ENCODE results near the gene FAHD1. TPM values are rescaled to one million over a fixed set of nuclear protein-coding genes. Genes with fewer than 3 reads are reported as not detected.

Gene FAHD1
- total RNA-seq, 4 donors from 2014 or later: 47.4 to 84.7 (median 49.1) TPM

- no peak for TF ChIP-seq CTCF (IDR thresholded peaks at IDR 0.05)
- TF ChIP-seq POLR2AphosphoS5 (IDR thresholded peaks at IDR 0.05): no peak
- TF ChIP-seq EP300 (IDR thresholded peaks at IDR 0.05): no peak
- no peak for TF ChIP-seq POLR2A (IDR thresholded peaks at IDR 0.05)
- Histone ChIP-seq H3K27me3 (peaks cover 10% of the 10 kb centered on the region), H3K4me3 (no peak overlapping the region), H3K27ac (no peak overlapping the region), H3K4me1 (no peaks in the 10 kb centered on the region), H3K9me3 (no peaks in the 10 kb centered on the region), H3K36me3 (no peaks in the 10 kb centered on the region)
- no peak for DNase-seq (ENCODE audit: low spot score in 2 of 2)
- 59% methylated on average over 5 of the region's 5 CpGs for WGBS
Measured at GRCh38 chr16:1857433-1858097, 30.6 kb downstream of the FAHD1 start.

GRCh38 chr16:1858189-1858865, 31.3 kb downstream of the FAHD1 start:
- Histone ChIP-seq H3K4me3 (no peak overlapping the region), H3K4me1 (no peaks in the 10 kb centered on the region), H3K27me3 (peaks cover 10% of the 10 kb centered on the region), H3K27ac (no peak overlapping the region), H3K9me3 (no peaks in the 10 kb centered on the region), H3K36me3 (no peaks in the 10 kb centered on the region)
- 37% methylated on average over 8 of the region's 8 CpGs for WGBS
- no peak for DNase-seq (ENCODE audit: low spot score in 2 of 2)
- TF ChIP-seq POLR2A (IDR thresholded peaks at IDR 0.05): no peak
- no peak for TF ChIP-seq EP300 (IDR thresholded peaks at IDR 0.05)
- no peak for TF ChIP-seq CTCF (IDR thresholded peaks at IDR 0.05)
- no peak for TF ChIP-seq POLR2AphosphoS5 (IDR thresholded peaks at IDR 0.05)

GRCh38 chr16:1859650-1860049, 32.6 kb downstream of the FAHD1 start:
- Histone ChIP-seq H3K9me3 (no peaks in the 10 kb centered on the region), H3K27ac (no peak overlapping the region), H3K4me1 (peaks cover 5% of the 10 kb centered on the region), H3K27me3 (peaks cover 10% of the 10 kb centered on the region), H3K4me3 (no peak overlapping the region), H3K36me3 (no peaks in the 10 kb centered on the region)
- WGBS: 36% methylated on average over 7 of the region's 8 CpGs
- DNase-seq (ENCODE audit: low spot score in 2 of 2): no peak
- TF ChIP-seq POLR2A (IDR thresholded peaks at IDR 0.05) (no peak), EP300 (IDR thresholded peaks at IDR 0.05) (no peak), CTCF (IDR thresholded peaks at IDR 0.05) (no peak), POLR2AphosphoS5 (IDR thresholded peaks at IDR 0.05) (no peak)

GRCh38 chr16:1861730-1862129, 34.7 kb downstream of the FAHD1 start:
- H3K9me3 ChIP-seq: no peaks in the 10 kb centered on the region
- peaks cover 5% of the 10 kb centered on the region for H3K4me1 ChIP-seq
- H3K36me3 ChIP-seq: no peaks in the 10 kb centered on the region
- 85% methylated on average over 5 of the region's 5 CpGs for WGBS
- no peak overlapping the region for H3K4me3 ChIP-seq
- no peak for DNase-seq (ENCODE audit: low spot score in 2 of 2)
- TF ChIP-seq POLR2A (IDR thresholded peaks at IDR 0.05) (no peak), POLR2AphosphoS5 (IDR thresholded peaks at IDR 0.05) (no peak), CTCF (IDR thresholded peaks at IDR 0.05) (no peak), EP300 (IDR thresholded peaks at IDR 0.05) (no peak)
- H3K27ac ChIP-seq: no peak overlapping the region
- H3K27me3 ChIP-seq: peaks cover 10% of the 10 kb centered on the region

- 83% methylated on average over 9 of the region's 9 CpGs for WGBS
- no peak overlapping the region for H3K4me3 ChIP-seq
- no peak for TF ChIP-seq POLR2A (IDR thresholded peaks at IDR 0.05)
- TF ChIP-seq POLR2AphosphoS5 (IDR thresholded peaks at IDR 0.05): no peak
- no peak for TF ChIP-seq CTCF (IDR thresholded peaks at IDR 0.05)
- no peak for TF ChIP-seq EP300 (IDR thresholded peaks at IDR 0.05)
- peaks cover 10% of the 10 kb centered on the region for H3K27me3 ChIP-seq
- peaks cover 5% of the 10 kb centered on the region for H3K4me1 ChIP-seq
- H3K9me3 ChIP-seq: no peaks in the 10 kb centered on the region
- no peak for DNase-seq (ENCODE audit: low spot score in 2 of 2)
- H3K27ac ChIP-seq: no peak overlapping the region
- no peaks in the 10 kb centered on the region for H3K36me3 ChIP-seq
Measured at GRCh38 chr16:1862394-1862793, 35.4 kb downstream of the FAHD1 start.
